ENCODE results near the gene TAF11L9.
"Not testable (repeated sequence)": the region's sequence is repeated elsewhere in the genome, so short reads cannot be mapped to it uniquely, and the experiment has no call there.

DNA sequence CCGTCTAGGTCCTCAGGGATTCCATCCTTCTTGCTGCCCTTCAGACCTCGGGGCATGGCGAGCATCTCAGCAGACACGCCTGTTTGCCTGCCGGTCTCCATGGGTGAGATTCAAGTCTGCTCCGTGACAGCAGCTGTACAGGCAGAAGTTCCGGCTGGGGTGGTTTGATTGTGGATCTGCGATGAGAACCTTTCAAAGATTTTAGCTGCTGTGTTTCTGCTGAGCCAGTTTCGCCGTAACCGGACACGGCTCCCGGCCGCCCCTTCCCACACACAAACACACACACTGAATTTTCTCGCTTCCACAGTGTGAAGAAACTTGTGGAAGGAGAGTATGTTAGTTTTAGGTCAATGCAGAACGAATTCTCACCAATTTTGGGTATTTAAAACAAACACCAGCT, 3.3 kb downstream of the TAF11L9 start, which contains the start of gene TAF11L8:
- TF ChIP-seq YY1 (IDR thresholded peaks at IDR 0.05; ENCODE audit: insufficient read depth, insufficient read length); ZNF274 (IDR thresholded peaks at IDR 0.05; ENCODE audit: low read depth, low read length): not testable (repeated sequence)

Data from NT2/D1 (cell line).